Endothelial cell of umbilical vein (primary cell): ENCODE measurements around the gene HNRNPH1. TPM values are rescaled to one million over a fixed set of nuclear protein-coding genes. Genes with fewer than 3 reads are reported as not detected.
A peak's percentile ranks its signal among the peaks of the same experiment; 100 is the strongest.

Source experiments
- BruUV-seq: library from RNA; stranded (reverse); fragments of 400-500 nt; replicated peaks from 2 replicates; lab custom pipeline; 2021; lab: Mats Ljungman, UMichigan
- CTCF ChIA-PET: fragments of 300-600, 350-600 bp; sonication (Branson Sonifier 250); formaldehyde crosslinking; loops from one replicate; lab custom pipeline; 2021; ENCODE audit warnings: antibody characterized with exemption, inconsistent platforms; lab: Charles Lee
- POLR2A ChIA-PET: fragments of 300-600, 350-600 bp; sonication (Branson Sonifier 250); formaldehyde crosslinking; loops from one replicate; lab custom pipeline; 2021; ENCODE audit warnings: antibody characterized with exemption, inconsistent platforms; lab: Charles Lee
- DNase-seq: peaks from one replicate; pipeline ENCODE4 v3.0.0-alpha.2; 2011; ENCODE audit warnings: low read depth, low spot score
- FAIRE-seq: peaks from 2 replicates; lab custom pipeline; 2011; peaks lifted over from hg19 to GRCh38; lab: Jason Lieb, UNC
- H2AFZ ChIP-seq: 2 replicates; pipeline ENCODE4 v1.6.0; 2012; ENCODE audit warnings: low read depth, low read length, control low read depth, inconsistent platforms
- H3K27ac ChIP-seq: 2 replicates; pipeline ENCODE4 v1.5.1; 2011; ENCODE audit warnings: low read depth, mild to moderate bottlenecking, control low read depth, low read length, moderate library complexity; ENCODE audit not compliant: insufficient read depth
- H3K27me3 ChIP-seq, 2 experiments: 2 replicates each; pipeline versions ENCODE4 v1.6.0 to v1.6.1; 2011; ENCODE audit warnings: low read length in 2 of 2, mixed read lengths in 1 of 2; ENCODE audit not compliant: control insufficient read depth in 2 of 2, insufficient read depth in 2 of 2
- H3K36me3 ChIP-seq, 2 experiments: 2 replicates in 1 of 2; 3 replicates in 1 of 2; pipeline ENCODE4 v1.5.1; 2011; ENCODE audit warnings: low read length in 2 of 2, mild to moderate bottlenecking in 1 of 2, moderate library complexity in 1 of 2; ENCODE audit not compliant: control insufficient read depth in 2 of 2, insufficient read depth in 2 of 2; ENCODE audit errors: extremely low read depth in 1 of 2
- H3K4me1 ChIP-seq: 3 replicates; pipeline ENCODE4 v1.5.1; 2011; ENCODE audit warnings: mild to moderate bottlenecking, low read length; ENCODE audit not compliant: control insufficient read depth, insufficient read depth; ENCODE audit errors: extremely low read depth
- H3K4me2 ChIP-seq: 2 replicates; pipeline ENCODE4 v1.6.1; 2011; ENCODE audit warnings: low read length, control low read depth, mixed read lengths; ENCODE audit not compliant: insufficient read depth
- H3K4me3 ChIP-seq, 3 experiments: fragments of 200-600 bp in 1 of 3; sonication (generic), shearing (Covaris generic) in 1 of 3; replicated peaks in 1 of 3; 2 replicates each; pipeline ENCODE4 v1.5.1; 2011 to 2016; ENCODE audit warnings: control low read depth in 3 of 3, low read length in 3 of 3, mild to moderate bottlenecking in 2 of 3, inconsistent platforms in 1 of 3, low read depth in 1 of 3, moderate library complexity in 1 of 3; ENCODE audit not compliant: insufficient read depth in 1 of 3
- H3K79me2 ChIP-seq: 2 replicates; pipeline ENCODE4 v1.6.0; 2012; ENCODE audit warnings: low read length, inconsistent platforms; ENCODE audit not compliant: control insufficient read depth, insufficient read depth
- H3K9ac ChIP-seq: replicated peaks from 2 replicates; pipeline ENCODE3; 2011; ENCODE audit warnings: low read length, control low read depth; ENCODE audit not compliant: insufficient read depth; ENCODE audit errors: extremely low read depth
- H3K9me1 ChIP-seq: replicated peaks from 3 replicates; pipeline ENCODE4 v1.6.0; 2011; ENCODE audit warnings: mild to moderate bottlenecking, low read length; ENCODE audit not compliant: control insufficient read depth, insufficient read depth; ENCODE audit errors: extremely low read depth
- H3K9me3 ChIP-seq: replicated peaks from 2 replicates; pipeline ENCODE4 v1.5.1; 2012; ENCODE audit warnings: low read length, inconsistent platforms; ENCODE audit not compliant: control insufficient read depth, insufficient read depth
- H4K20me1 ChIP-seq: replicated peaks from 2 replicates; pipeline ENCODE3; 2011; ENCODE audit warnings: mild to moderate bottlenecking, low read length; ENCODE audit not compliant: control insufficient read depth, insufficient read depth; ENCODE audit errors: extremely low read depth
- EZH2 ChIP-seq: IDR thresholded peaks from 2 replicates; pipeline ENCODE4 v1.6.1; 2012; ENCODE audit warnings: borderline replicate concordance, low read depth, mild to moderate bottlenecking, moderate library complexity, low read length, inconsistent platforms; ENCODE audit not compliant: severe bottlenecking
- POLR2A ChIP-seq: IDR thresholded peaks from 2 replicates; pipeline ENCODE4 v1.6.1; 2012; ENCODE audit warnings: low read depth, mild to moderate bottlenecking, control low read depth, low read length
- POLR2AphosphoS5 ChIP-seq: IDR thresholded peaks from 2 replicates; pipeline ENCODE4 v1.6.1; 2012; ENCODE audit warnings: low read depth, mild to moderate bottlenecking, control low read depth, low read length, moderate library complexity; ENCODE audit not compliant: insufficient read depth
- dilution Hi-C: fragments of 300-500 bp; cut with MboI; formaldehyde crosslinking; loops from one replicate; pipeline ENCODE4 v1.15.0; 2019; ENCODE audit warnings: low sequenced_read_pairs; ENCODE audit not compliant: extremely low pct_ligation_motif_present
- intact Hi-C: fragments of 100-400 bp; cut with micrococcal nuclease; formaldehyde crosslinking; loops from one replicate; pipeline ENCODE4 v1.10.0; 2022
- polyA plus RNA-seq, 4 experiments: library from polyadenylated mRNA; depleted of rRNA in 3 of 4; stranded (reverse) in 3 of 4; unstranded in 1 of 4; fragments of >200 nt; gene quantifications; 2 replicates each; pipeline versions ENCODE4 v1.2.1 to v1.2.3, GENCODE V29; 2011 to 2012; ENCODE audit warnings: missing spikeins in 1 of 4
- total RNA-seq: library from RNA; stranded (reverse); gene quantifications from 2 replicates; pipeline ENCODE4 v1.2.3, GENCODE V29; 2021
- TF ChIP-seq, protein P1 (sequence below): IDR thresholded peaks from 2 replicates; pipeline ENCODE4 v1.6.1; 2011; ENCODE audit not compliant: insufficient read depth, insufficient read length

Gene HNRNPH1
- total and polyA plus RNA-seq, 2 donors (not counting 3 experiments of a cell fraction or from before 2014, with no cell fraction given) = 348 to 993 TPM

GRCh38 chr5:179621551-179622214 lies 1.8 kb downstream of the HNRNPH1 start:
- TF ChIP-seq POLR2A (peak; percentile 56), EZH2 (no peak)
- Histone ChIP-seq H3K27me3 (no peaks in the 10 kb centered on the region), H3K79me2 (peaks cover 71% of the 10 kb centered on the region), H3K36me3 (peaks cover 22 to 49% of the 10 kb centered on the region in 2 experiments), H2AFZ (no peak overlapping the region), H3K9ac (peak overlapping the region; percentile 82), H3K27ac (peak overlapping the region; percentile 30), H3K9me3 (no peaks in the 10 kb centered on the region), H3K4me3 (peak overlapping the region; percentile 82 to 91 (median 85)), H3K9me1 (no peaks in the 10 kb centered on the region), H3K4me1 (peaks cover 51% of the 10 kb centered on the region), H4K20me1 (peaks cover 35% of the 10 kb centered on the region), H3K4me2 (peak overlapping the region; percentile 96)
- BruUV-seq = TSS peak; percentile 31
- CTCF ChIA-PET = no interaction called here
- FAIRE-seq (no peak), DNase-seq (no peak)
- intact Hi-C loops = loop anchor here (2.0 to 5.0 kb wide), 5 partner anchors 37 to 196 kb away; partner anchors contain the start of genes CANX, MAML1 and RUFY1
- POLR2A ChIA-PET = interaction anchor here (1.1 kb wide), 1 partner anchor 9 kb away, joined by 4 read pairs; no protein-coding TSS in a partner anchor
- dilution Hi-C loops = no loop called here

DNA sequence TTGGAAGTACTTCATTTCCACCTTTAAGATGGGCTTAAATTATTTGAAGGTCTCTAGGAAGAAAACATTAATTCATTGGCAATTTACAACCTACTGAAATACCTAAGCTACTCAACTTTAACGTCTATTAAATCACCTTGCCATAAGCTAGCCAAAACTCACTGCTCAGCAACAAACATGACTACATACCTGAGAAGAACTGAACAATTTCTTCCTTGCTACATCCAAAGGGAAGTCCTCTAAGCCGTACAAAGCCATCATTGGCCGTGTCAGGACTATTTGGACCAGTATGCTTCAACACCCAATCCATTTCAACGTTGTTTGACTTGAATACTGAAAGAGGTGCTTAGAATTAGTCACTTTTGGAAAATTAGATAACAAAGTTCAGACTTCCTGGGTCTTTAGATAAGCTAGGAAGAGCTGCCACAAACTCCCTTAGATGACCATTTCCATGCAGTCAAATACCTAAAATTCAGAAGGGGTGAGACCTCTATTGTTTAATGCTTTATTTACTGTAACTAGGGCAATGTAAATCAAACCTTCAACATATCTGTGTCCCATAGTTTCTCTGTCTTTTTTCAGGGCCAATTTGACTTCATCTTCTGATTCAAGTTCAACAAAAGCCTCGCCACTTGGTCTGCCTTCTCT lies 2.6 kb downstream of the HNRNPH1 start:
- TF ChIP-seq, protein P1, sequence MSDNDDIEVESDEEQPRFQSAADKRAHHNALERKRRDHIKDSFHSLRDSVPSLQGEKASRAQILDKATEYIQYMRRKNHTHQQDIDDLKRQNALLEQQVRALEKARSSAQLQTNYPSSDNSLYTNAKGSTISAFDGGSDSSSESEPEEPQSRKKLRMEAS = no peak
- TF ChIP-seq POLR2AphosphoS5 = peak; percentile 9
- Histone ChIP-seq H3K9ac (peak overlapping the region; percentile 82), H3K4me3 (peak overlapping the region; percentile 82 to 91 (median 85)), H3K9me3 (no peaks in the 10 kb centered on the region), H3K4me1 (peaks cover 52% of the 10 kb centered on the region), H3K27ac (no peak overlapping the region), H2AFZ (no peak overlapping the region), H4K20me1 (peaks cover 38% of the 10 kb centered on the region), H3K27me3 (no peaks in the 10 kb centered on the region), H3K9me1 (no peaks in the 10 kb centered on the region), H3K79me2 (peaks cover 78% of the 10 kb centered on the region), H3K4me2 (peak overlapping the region; percentile 96), H3K36me3 (peaks cover 28 to 51% of the 10 kb centered on the region in 2 experiments)
- no peak for FAIRE-seq
- POLR2A ChIA-PET = interaction anchor here (1.1 to 1.5 kb wide), 2 partner anchors 8 to 12 kb away, joined by 4 read pairs; no protein-coding TSS in a partner anchor
- dilution Hi-C loops = no loop called here
- CTCF ChIA-PET = no interaction called here
- intact Hi-C loops = loop anchor here (5.0 kb wide), 3 partner anchors 69 to 196 kb away; partner anchors contain the start of genes MAML1 and RUFY1
- no peak for DNase-seq
- no TSS peak for BruUV-seq
